Brain microvascular endothelial cell (primary cell): ENCODE results near the gene MYBL2.
"Not testable (repeated sequence)": the region's sequence is repeated elsewhere in the genome, so short reads cannot be mapped to it uniquely, and the experiment has no call there.

Source experiments
- DNase-seq: peaks from one replicate; pipeline ENCODE4 v3.0.0-alpha.2; 2020
- H3K27ac ChIP-seq: fragments of 250-450 bp; sonication (Bioruptor Pico); 2 replicates; pipeline ENCODE4 v1.5.1; 2020; ENCODE audit warnings: mild to moderate bottlenecking, moderate library complexity
- H3K27me3 ChIP-seq: fragments of 250-450 bp; sonication (Bioruptor Pico); replicated peaks from 2 replicates; pipeline ENCODE4 v1.5.1; 2020; ENCODE audit warnings: mild to moderate bottlenecking
- H3K36me3 ChIP-seq: fragments of 250-450 bp; sonication (Bioruptor Pico); replicated peaks from 2 replicates; pipeline ENCODE4 v1.5.1; 2020; ENCODE audit warnings: mild to moderate bottlenecking
- H3K4me3 ChIP-seq: 2 replicates; pipeline ENCODE4 v1.5.1; 2011; ENCODE audit warnings: low read depth, mild to moderate bottlenecking, control low read depth, low read length, moderate library complexity
- in situ Hi-C: cut with HindIII; loops from 2 replicates; pipeline ENCODE4 v1.10.0; 2017; ENCODE audit warnings: low sequenced_read_pairs, low pct_ligation_motif_present
- TF ChIP-seq, protein P1 (sequence below): IDR thresholded peaks from 2 replicates; pipeline ENCODE4 v1.5.1; 2011; ENCODE audit warnings: low read depth, mild to moderate bottlenecking, moderate library complexity, low read length, control low read depth, inconsistent platforms; ENCODE audit errors: missing control alignments

MYBL2 gene

DNA sequence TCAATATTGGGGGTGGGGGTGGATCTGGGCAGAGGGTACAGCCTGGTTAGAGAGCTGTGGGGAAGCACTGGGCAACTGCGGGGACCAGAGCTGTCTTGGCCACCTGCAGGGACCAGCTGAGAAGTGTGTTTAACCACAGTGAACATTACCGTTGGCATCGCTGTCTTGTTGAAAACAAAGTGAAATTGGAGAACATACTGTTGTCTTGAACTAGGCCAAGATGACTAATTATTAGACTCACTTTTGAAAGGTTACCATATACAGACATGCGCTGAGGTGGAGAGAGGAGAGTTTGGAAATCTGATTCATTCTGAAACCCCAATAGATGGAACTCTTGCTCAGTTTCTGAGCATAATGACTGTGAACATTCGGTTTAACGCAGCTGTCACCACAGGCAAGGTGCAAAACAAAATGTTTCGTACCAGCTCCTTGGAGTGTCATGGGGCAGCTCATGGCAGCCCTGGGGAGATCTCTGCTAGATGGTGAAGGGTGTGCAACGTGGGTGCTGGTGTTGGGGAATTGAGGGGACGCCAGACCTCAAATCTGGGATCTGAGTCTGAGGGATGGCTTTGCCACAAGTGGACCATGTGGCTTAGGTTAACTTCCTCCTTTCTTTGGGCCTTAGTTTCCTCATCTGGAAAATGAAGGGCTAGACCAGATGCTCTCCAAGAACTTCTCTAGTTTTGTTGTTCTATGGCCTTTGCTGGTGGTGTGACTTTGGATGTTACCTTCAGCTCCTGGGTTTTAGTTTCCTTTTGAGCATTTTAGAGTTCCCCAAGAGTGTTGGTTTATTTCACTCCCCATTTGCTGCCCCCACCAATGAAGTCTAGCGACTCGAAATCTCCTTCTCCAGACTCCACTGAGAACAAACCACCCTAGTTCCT, 84.5 kb downstream of the MYBL2 start:
- H3K27ac ChIP-seq: peak overlapping the region; percentile 56

DNA sequence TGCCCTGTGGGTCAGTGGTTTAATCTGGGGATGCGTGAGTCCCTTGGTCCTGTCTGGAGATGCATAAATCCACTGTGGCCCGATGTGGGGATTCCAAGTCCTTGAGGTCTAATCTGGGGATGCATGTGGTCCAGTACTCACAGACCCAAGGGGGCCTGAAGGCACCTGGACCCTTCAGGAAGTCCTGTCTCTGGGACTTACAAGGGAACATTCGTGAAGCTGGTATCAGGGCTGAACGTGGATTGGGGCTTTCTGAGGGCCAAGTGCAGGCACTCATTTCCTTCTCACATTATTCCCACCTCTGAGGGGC, 85.1 kb downstream of the MYBL2 start:
- in situ Hi-C loops: no loop called here
- Histone ChIP-seq H3K4me3 (no peak overlapping the region), H3K27me3 (no peaks in the 10 kb centered on the region), H3K27ac (peak overlapping the region; percentile 56), H3K36me3 (no peaks in the 10 kb centered on the region)
- TF ChIP-seq, protein P1, sequence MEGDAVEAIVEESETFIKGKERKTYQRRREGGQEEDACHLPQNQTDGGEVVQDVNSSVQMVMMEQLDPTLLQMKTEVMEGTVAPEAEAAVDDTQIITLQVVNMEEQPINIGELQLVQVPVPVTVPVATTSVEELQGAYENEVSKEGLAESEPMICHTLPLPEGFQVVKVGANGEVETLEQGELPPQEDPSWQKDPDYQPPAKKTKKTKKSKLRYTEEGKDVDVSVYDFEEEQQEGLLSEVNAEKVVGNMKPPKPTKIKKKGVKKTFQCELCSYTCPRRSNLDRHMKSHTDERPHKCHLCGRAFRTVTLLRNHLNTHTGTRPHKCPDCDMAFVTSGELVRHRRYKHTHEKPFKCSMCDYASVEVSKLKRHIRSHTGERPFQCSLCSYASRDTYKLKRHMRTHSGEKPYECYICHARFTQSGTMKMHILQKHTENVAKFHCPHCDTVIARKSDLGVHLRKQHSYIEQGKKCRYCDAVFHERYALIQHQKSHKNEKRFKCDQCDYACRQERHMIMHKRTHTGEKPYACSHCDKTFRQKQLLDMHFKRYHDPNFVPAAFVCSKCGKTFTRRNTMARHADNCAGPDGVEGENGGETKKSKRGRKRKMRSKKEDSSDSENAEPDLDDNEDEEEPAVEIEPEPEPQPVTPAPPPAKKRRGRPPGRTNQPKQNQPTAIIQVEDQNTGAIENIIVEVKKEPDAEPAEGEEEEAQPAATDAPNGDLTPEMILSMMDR: no peak
- DNase-seq: no peak

More for the DNA sequence above, 84.5 kb downstream of the MYBL2 start:
- in situ Hi-C loops: no loop called here
- Histone ChIP-seq H3K4me3 (no peak overlapping the region), H3K36me3 (no peaks in the 10 kb centered on the region), H3K27me3 (no peaks in the 10 kb centered on the region)
- TF ChIP-seq, protein P1: peak; percentile 20
- DNase-seq: peak; percentile 64

DNA sequence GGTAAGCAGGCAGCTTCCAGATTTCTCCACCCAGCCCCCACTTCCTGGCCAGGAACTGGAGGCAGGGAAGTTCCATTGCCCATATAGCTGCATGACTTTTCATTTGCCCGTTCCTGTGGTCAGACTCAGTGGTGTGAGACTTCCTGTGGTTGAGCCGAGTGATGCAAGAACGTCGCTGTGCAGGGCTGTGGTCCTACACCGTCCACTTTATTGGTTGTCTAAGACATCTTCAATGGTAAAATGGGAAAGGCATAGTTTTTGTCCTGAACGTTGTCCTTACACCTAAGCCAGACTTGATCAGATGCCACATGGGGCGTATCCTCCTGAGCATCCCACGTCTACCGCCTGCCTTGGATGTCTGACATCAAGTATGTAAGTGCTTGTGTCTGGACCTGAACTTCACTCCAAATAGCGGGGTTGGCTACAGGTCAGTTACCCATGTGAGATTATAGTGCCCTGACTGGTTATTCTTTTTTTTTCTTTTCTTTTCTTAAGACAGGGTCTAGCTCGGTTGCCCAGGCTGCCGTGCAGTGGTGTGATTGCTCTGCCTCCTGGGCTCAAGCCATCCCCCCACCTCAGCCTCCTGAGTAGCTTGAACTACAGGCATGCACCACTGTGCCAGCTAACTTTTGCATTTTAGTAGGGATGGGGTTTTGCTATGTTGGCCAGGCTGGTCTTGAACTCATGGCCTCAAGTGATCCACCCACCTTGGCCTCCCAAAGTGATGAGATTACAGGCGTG, 85.8 kb downstream of the MYBL2 start:
- Histone ChIP-seq H3K4me3 (no peak overlapping the region), H3K27me3 (no peaks in the 10 kb centered on the region), H3K36me3 (no peaks in the 10 kb centered on the region), H3K27ac (peak overlapping the region; percentile 56)
- TF ChIP-seq, protein P1: no peak
- peak; percentile 89 for DNase-seq
- in situ Hi-C loops: no loop called here

DNA sequence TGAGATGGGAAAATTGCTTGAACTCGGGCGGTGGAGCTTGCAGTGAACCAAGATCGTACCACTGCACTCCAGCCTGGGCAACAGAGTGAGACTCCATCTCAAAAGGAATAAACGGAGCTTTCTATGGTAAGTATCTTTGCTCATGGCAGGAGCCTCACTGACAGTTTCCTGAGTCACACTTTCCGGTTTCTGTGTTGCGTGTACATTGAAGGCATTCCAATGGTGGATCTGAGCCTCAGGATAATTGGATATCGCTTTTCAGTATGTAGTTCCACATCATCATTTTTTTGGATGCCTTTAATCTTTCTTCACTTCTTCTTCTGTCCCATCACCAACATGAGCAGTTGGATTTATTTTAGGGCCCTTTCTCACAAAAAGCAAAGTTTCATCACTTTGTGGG, 88.5 kb downstream of the MYBL2 start:
- Histone ChIP-seq H3K36me3 (no peaks in the 10 kb centered on the region), H3K4me3 (no peak overlapping the region), H3K27me3 (no peaks in the 10 kb centered on the region), H3K27ac (peak overlapping the region; percentile 52)
- TF ChIP-seq, protein P1: no peak
- peak; percentile 61 for DNase-seq
- in situ Hi-C loops: no loop called here

DNA sequence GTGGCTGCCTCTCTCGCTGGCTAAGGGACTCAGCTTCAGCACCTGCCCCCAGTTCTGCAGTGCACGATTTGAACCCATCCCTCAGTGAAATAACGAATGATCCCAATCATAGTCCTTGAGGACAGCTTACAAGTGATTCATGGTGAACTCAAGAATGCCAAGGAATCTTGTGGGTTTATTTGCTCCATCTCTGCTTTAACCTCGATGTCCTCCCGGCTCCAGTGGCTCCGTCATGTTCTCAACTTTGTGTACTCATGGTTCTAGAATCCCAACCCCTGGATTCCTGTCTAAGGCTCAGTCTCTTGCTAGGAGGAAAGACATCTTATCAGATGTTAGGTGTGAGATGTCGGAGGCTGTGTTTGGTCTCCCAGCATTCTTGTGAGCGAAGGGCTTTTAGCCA, 88.9 kb downstream of the MYBL2 start:
- peak; percentile 65 for DNase-seq
- in situ Hi-C loops: no loop called here
- Histone ChIP-seq H3K4me3 (no peak overlapping the region), H3K27ac (peak overlapping the region; percentile 52), H3K36me3 (no peaks in the 10 kb centered on the region), H3K27me3 (no peaks in the 10 kb centered on the region)
- TF ChIP-seq, protein P1: no peak

DNA sequence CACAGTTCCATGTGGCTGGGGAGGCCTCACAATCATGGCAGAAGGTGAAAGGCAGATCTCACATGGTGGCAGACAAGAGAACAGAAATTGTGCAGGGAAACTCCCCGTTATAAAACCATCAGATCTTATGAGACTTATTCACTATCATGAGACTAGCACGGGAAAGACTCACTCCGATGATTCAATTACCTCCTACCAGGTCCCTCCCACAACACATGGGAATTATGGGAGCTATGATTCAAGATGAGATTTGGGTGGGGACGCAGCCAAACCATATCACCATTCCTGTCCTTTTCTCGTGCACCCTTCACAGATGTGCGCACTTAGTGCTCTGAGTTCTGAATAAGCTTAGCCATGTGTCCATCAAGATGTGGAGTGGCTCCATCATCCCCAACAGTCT, 91.0 kb downstream of the MYBL2 start:
- in situ Hi-C loops, H3K36me3 ChIP-seq, H3K27me3 ChIP-seq, DNase-seq, H3K4me3 ChIP-seq, H3K27ac ChIP-seq: not testable (repeated sequence)
